ACC112 (cell line): Measurements from ENCODE around the gene S100P.
"Not testable (repeated sequence)": the region's sequence is repeated elsewhere in the genome, so short reads cannot be mapped to it uniquely, and the experiment has no call there.

Experiments used
- H2AFZ ChIP-seq: fragments of 200-600 bp; sonication (generic); one replicate; pipeline ENCODE4 v1.6.0; 2017; ENCODE audit warnings: antibody characterized with exemption, low read length; ENCODE audit not compliant: unreplicated experiment
- H3K27ac ChIP-seq: fragments of 200-600 bp; sonication (generic); 2 replicates; pipeline ENCODE4 v1.5.1; 2014; ENCODE audit warnings: low read depth, mild to moderate bottlenecking, antibody characterized with exemption, low read length, moderate library complexity
- H3K27me3 ChIP-seq: fragments of 200-600 bp; sonication (generic); 2 replicates; pipeline ENCODE4 v1.6.1; 2014; ENCODE audit warnings: mild to moderate bottlenecking, antibody characterized with exemption, low read length, moderate library complexity, mixed read lengths; ENCODE audit not compliant: insufficient read depth
- H3K36me3 ChIP-seq: fragments of 200-600 bp; sonication (generic); 2 replicates; pipeline ENCODE4 v1.6.1; 2016; ENCODE audit warnings: mild to moderate bottlenecking, antibody characterized with exemption, low read length, moderate library complexity, mixed read lengths; ENCODE audit not compliant: insufficient read depth
- H3K4me1 ChIP-seq: fragments of 200-600 bp; sonication (generic); one replicate; pipeline ENCODE4 v1.6.1; 2016; ENCODE audit warnings: low read length, mixed read lengths; ENCODE audit not compliant: insufficient read depth, unreplicated experiment, control insufficient read depth
- H3K4me3 ChIP-seq: fragments of 200-600 bp; sonication (generic); 2 replicates; pipeline ENCODE4 v1.5.1; 2014; ENCODE audit warnings: mild to moderate bottlenecking, low read depth, low read length
- H3K79me2 ChIP-seq: fragments of 200-600 bp; sonication (generic); one replicate; pipeline ENCODE4 v1.6.0; 2016; ENCODE audit warnings: low read length; ENCODE audit not compliant: control insufficient read depth, unreplicated experiment, insufficient read depth

The S100P gene

GRCh38 chr4:6693231-6694176 lies at the start of gene S100P:
TSS of gene S100P (plus strand) at chr4:6693878. CDS start at chr4:6693933, 55 bp downstream.
- no peaks in the 10 kb centered on the region for H3K79me2 ChIP-seq
- H3K27ac ChIP-seq = no peak within 1 kb of the TSS
- no peak within 1 kb of the TSS for H2AFZ ChIP-seq
- peaks cover 17% of the 10 kb centered on the region for H3K4me1 ChIP-seq
- H3K36me3 ChIP-seq = no peaks in the 10 kb centered on the region
- H3K27me3 ChIP-seq = no peaks in the 10 kb centered on the region
- no peak within 1 kb of the TSS for H3K4me3 ChIP-seq

- peaks cover 13% of the 10 kb centered on the region for H3K36me3 ChIP-seq
- no peak overlapping the region for H2AFZ ChIP-seq
- no peak overlapping the region for H3K4me3 ChIP-seq
- peaks cover 15% of the 10 kb centered on the region for H3K4me1 ChIP-seq
- no peaks in the 10 kb centered on the region for H3K27me3 ChIP-seq
- H3K79me2 ChIP-seq = peaks cover 33% of the 10 kb centered on the region
- no peak overlapping the region for H3K27ac ChIP-seq
Measured at GRCh38 chr4:6644792-6645530, 48.7 kb upstream of the S100P start.

- Histone ChIP-seq H2AFZ (no peak overlapping the region), H3K79me2 (peaks cover 18% of the 10 kb centered on the region), H3K36me3 (peaks cover 11% of the 10 kb centered on the region), H3K27me3 (no peaks in the 10 kb centered on the region), H3K27ac (no peak overlapping the region), H3K4me1 (peaks cover 13% of the 10 kb centered on the region), H3K4me3 (no peak overlapping the region)
Measured at GRCh38 chr4:6647169-6647568, 46.5 kb upstream of the S100P start.

GRCh38 chr4:6647582-6648230 lies 46.0 kb upstream of the S100P start:
- Histone ChIP-seq H3K4me3 (no peak overlapping the region), H3K27me3 (no peaks in the 10 kb centered on the region), H3K36me3 (peaks cover 6% of the 10 kb centered on the region; the same call in 1 of the 2 replicates), H3K79me2 (peaks cover 12% of the 10 kb centered on the region), H2AFZ (no peak overlapping the region), H3K27ac (no peak overlapping the region), H3K4me1 (peaks cover 7% of the 10 kb centered on the region)

GRCh38 chr4:6649216-6649615 lies 44.5 kb upstream of the S100P start:
- no peaks in the 10 kb centered on the region for H3K79me2 ChIP-seq
- no peak overlapping the region for H2AFZ ChIP-seq
- H3K4me1 ChIP-seq = no peaks in the 10 kb centered on the region
- H3K4me3 ChIP-seq = no peak overlapping the region
- H3K27me3 ChIP-seq = no peaks in the 10 kb centered on the region
- H3K36me3 ChIP-seq = no peaks in the 10 kb centered on the region
- no peak overlapping the region for H3K27ac ChIP-seq

- not testable (repeated sequence) for H3K4me3 ChIP-seq, H3K79me2 ChIP-seq
Measured at GRCh38 chr4:6654211-6654610, 39.5 kb upstream of the S100P start.

GRCh38 chr4:6655291-6655690 lies 38.4 kb upstream of the S100P start:
- not testable (repeated sequence) for H3K27ac ChIP-seq, H3K4me1 ChIP-seq, H2AFZ ChIP-seq, H3K27me3 ChIP-seq, H3K4me3 ChIP-seq, H3K79me2 ChIP-seq, H3K36me3 ChIP-seq

More at GRCh38 chr4:6654211-6654610, 39.5 kb upstream of the S100P start:
- H3K4me1 ChIP-seq, H3K27ac ChIP-seq, H2AFZ ChIP-seq, H3K36me3 ChIP-seq, H3K27me3 ChIP-seq: not testable (repeated sequence)

GRCh38 chr4:6655924-6656323 lies 37.8 kb upstream of the S100P start:
- H3K4me1 ChIP-seq = peaks cover 7% of the 10 kb centered on the region
- H3K36me3 ChIP-seq = no peaks in the 10 kb centered on the region
- no peak overlapping the region for H2AFZ ChIP-seq
- H3K27ac ChIP-seq = no peak overlapping the region
- no peaks in the 10 kb centered on the region for H3K27me3 ChIP-seq
- H3K79me2 ChIP-seq = no peaks in the 10 kb centered on the region
- H3K4me3 ChIP-seq = no peak overlapping the region

- H3K4me1 ChIP-seq = peaks cover 7% of the 10 kb centered on the region
- no peaks in the 10 kb centered on the region for H3K79me2 ChIP-seq
- H3K27ac ChIP-seq = no peak overlapping the region
- H2AFZ ChIP-seq = no peak overlapping the region
- H3K27me3 ChIP-seq = no peaks in the 10 kb centered on the region
- H3K36me3 ChIP-seq = no peaks in the 10 kb centered on the region
- no peak overlapping the region for H3K4me3 ChIP-seq
Measured at GRCh38 chr4:6657242-6658208, 36.2 kb upstream of the S100P start.

GRCh38 chr4:6658209-6658595 lies 35.5 kb upstream of the S100P start:
- no peak overlapping the region for H3K27ac ChIP-seq
- no peaks in the 10 kb centered on the region for H3K27me3 ChIP-seq
- H2AFZ ChIP-seq = peak overlapping the region; percentile 51
- H3K4me3 ChIP-seq = peak overlapping the region; percentile 70
- H3K36me3 ChIP-seq = no peaks in the 10 kb centered on the region
- peaks cover 7% of the 10 kb centered on the region for H3K4me1 ChIP-seq
- H3K79me2 ChIP-seq = no peaks in the 10 kb centered on the region
